HUDEP-2 (cell line): ENCODE measurements around the gene PSD.

Experiments
- DNase-seq, 76 experiments: peaks; one replicate each; lab custom pipeline; 2025; ENCODE audit not compliant: unreplicated experiment in 76 of 76; lab: John Stamatoyannopoulos, UW

PSD gene

GRCh38 chr10:102449321-102450123 is 30.9 kb upstream of the PSD start:
- DNase-seq: peak in 75 of 76 experiments; percentile 22 to 90 (median 79)

GRCh38 chr10:102444851-102445250 is 26.3 kb upstream of the PSD start:
- DNase-seq: no peak

GRCh38 chr10:102438374-102438773 is 19.8 kb upstream of the PSD start:
- DNase-seq: no peak

GRCh38 chr10:102437515-102437914 is 18.9 kb upstream of the PSD start:
- peak in 8 of 76 experiments; percentile 7 to 41 (median 16) for DNase-seq

GRCh38 chr10:102436312-102436711 is 17.7 kb upstream of the PSD start:
- DNase-seq: peak in 2 of 76 experiments; percentile 13 to 18

GRCh38 chr10:102435529-102436233 is 17.1 kb upstream of the PSD start:
- peak in 67 of 76 experiments; percentile 7 to 86 (median 61) for DNase-seq

- no peak for DNase-seq
These were observed 16.5 kb upstream of the PSD start for GRCh38 chr10:102435133-102435497.

- DNase-seq: no peak
These were observed 16.0 kb upstream of the PSD start for GRCh38 chr10:102434394-102435132.

GRCh38 chr10:102433619-102434046 is 15.0 kb upstream of the PSD start:
- DNase-seq: peak in 2 of 76 experiments; percentile 6 to 20

GRCh38 chr10:102432162-102432950 is 13.8 kb upstream of the PSD start, which contains the start of gene CUEDC2:
CUEDC2 (minus strand) TSS chr10:102432574; CDS start chr10:102425188, 7,386 bp downstream.
- DNase-seq: peak in 74 of 76 experiments; percentile 58 to 98 (median 95)

GRCh38 chr10:102431452-102432124 is 13.0 kb upstream of the PSD start:
- peak in 14 of 76 experiments; percentile 10 to 41 (median 21) for DNase-seq

GRCh38 chr10:102429468-102429867 is 10.9 kb upstream of the PSD start:
- no peak for DNase-seq

GRCh38 chr10:102426803-102427287 is 8.3 kb upstream of the PSD start:
- DNase-seq: no peak

GRCh38 chr10:102425444-102425843 is 6.9 kb upstream of the PSD start:
- DNase-seq: no peak

- DNase-seq: no peak
These were observed 6.3 kb upstream of the PSD start for GRCh38 chr10:102424916-102425315.

- DNase-seq: no peak
These were observed 5.6 kb upstream of the PSD start for GRCh38 chr10:102424145-102424544.

GRCh38 chr10:102423372-102423968 is 4.9 kb upstream of the PSD start:
- DNase-seq: no peak

GRCh38 chr10:102422545-102423129 is 4.1 kb upstream of the PSD start:
- peak in 72 of 76 experiments; percentile 19 to 86 (median 65) for DNase-seq
